Measurements from ENCODE around the gene TMCC1.
"Not testable (repeated sequence)": the region's sequence is repeated elsewhere in the genome, so short reads cannot be mapped to it uniquely, and the experiment has no call there.

The TMCC1 gene

GRCh38 chr3:129766135-129766534 is 127.4 kb downstream of the TMCC1 start:
- DNase-seq, result no peak

- DNase-seq, result no peak
Observed at GRCh38 chr3:129764090-129764489, 129.4 kb downstream of the TMCC1 start.

GRCh38 chr3:129758785-129759320 is 134.7 kb downstream of the TMCC1 start:
- DNase-seq, result no peak

- no peak for DNase-seq
Observed at GRCh38 chr3:129758306-129758705, 135.2 kb downstream of the TMCC1 start.

GRCh38 chr3:129756871-129757270 is 136.6 kb downstream of the TMCC1 start:
- no peak for DNase-seq

GRCh38 chr3:129751105-129751504 is 142.4 kb downstream of the TMCC1 start:
- not testable (repeated sequence) for DNase-seq

- no peak for DNase-seq
Observed at GRCh38 chr3:129749692-129750091, 143.8 kb downstream of the TMCC1 start.

- DNase-seq, result no peak
Observed at GRCh38 chr3:129747992-129748391, 145.5 kb downstream of the TMCC1 start.

- DNase-seq, result no peak
Observed at GRCh38 chr3:129747136-129747535, 146.4 kb downstream of the TMCC1 start.

- DNase-seq, result no peak
Observed at GRCh38 chr3:129746629-129747028, 146.9 kb downstream of the TMCC1 start.

- DNase-seq, result no peak
Observed at GRCh38 chr3:129745253-129745652, 148.3 kb downstream of the TMCC1 start.

- no peak for DNase-seq
Observed at GRCh38 chr3:129741794-129742193, 151.7 kb downstream of the TMCC1 start.

- DNase-seq, result no peak
Observed at GRCh38 chr3:129740090-129740489, 153.4 kb downstream of the TMCC1 start.

- DNase-seq, result no peak
Observed at GRCh38 chr3:129739634-129740033, 153.9 kb downstream of the TMCC1 start.

GRCh38 chr3:129738172-129738571 is 155.3 kb downstream of the TMCC1 start:
- no peak for DNase-seq

- no peak for DNase-seq
Observed at GRCh38 chr3:129736070-129736469, 157.4 kb downstream of the TMCC1 start.

GRCh38 chr3:129735638-129736037 is 157.9 kb downstream of the TMCC1 start:
- no peak for DNase-seq

GRCh38 chr3:129734449-129734848 is 159.1 kb downstream of the TMCC1 start:
- DNase-seq, result no peak

- no peak for DNase-seq
Observed at GRCh38 chr3:129732200-129732876, 161.2 kb downstream of the TMCC1 start.

- no peak for DNase-seq
Observed at GRCh38 chr3:129727707-129728106, 165.8 kb downstream of the TMCC1 start.

GRCh38 chr3:129723558-129724324 is 169.8 kb downstream of the TMCC1 start:
- no peak for DNase-seq

- no peak for DNase-seq
Observed at GRCh38 chr3:129722527-129722926, 171.0 kb downstream of the TMCC1 start.

- no peak for DNase-seq
Observed at GRCh38 chr3:129718201-129718600, 175.3 kb downstream of the TMCC1 start.

- no peak for DNase-seq
Observed at GRCh38 chr3:129715854-129716253, 177.7 kb downstream of the TMCC1 start.

All from COR-L47 (cell line).